HG03108 (cell line): ENCODE measurements around the gene SNX30.
A peak's percentile ranks its signal among the peaks of the same experiment; 100 is the strongest.

Source experiments
- ATAC-seq: cut with Tn5 transposase; IDR thresholded peaks from one replicate; pipeline ENCODE4 v1.9.1; 2021; ENCODE audit warnings: moderate library complexity; ENCODE audit not compliant: unreplicated experiment

The SNX30 gene

DNA sequence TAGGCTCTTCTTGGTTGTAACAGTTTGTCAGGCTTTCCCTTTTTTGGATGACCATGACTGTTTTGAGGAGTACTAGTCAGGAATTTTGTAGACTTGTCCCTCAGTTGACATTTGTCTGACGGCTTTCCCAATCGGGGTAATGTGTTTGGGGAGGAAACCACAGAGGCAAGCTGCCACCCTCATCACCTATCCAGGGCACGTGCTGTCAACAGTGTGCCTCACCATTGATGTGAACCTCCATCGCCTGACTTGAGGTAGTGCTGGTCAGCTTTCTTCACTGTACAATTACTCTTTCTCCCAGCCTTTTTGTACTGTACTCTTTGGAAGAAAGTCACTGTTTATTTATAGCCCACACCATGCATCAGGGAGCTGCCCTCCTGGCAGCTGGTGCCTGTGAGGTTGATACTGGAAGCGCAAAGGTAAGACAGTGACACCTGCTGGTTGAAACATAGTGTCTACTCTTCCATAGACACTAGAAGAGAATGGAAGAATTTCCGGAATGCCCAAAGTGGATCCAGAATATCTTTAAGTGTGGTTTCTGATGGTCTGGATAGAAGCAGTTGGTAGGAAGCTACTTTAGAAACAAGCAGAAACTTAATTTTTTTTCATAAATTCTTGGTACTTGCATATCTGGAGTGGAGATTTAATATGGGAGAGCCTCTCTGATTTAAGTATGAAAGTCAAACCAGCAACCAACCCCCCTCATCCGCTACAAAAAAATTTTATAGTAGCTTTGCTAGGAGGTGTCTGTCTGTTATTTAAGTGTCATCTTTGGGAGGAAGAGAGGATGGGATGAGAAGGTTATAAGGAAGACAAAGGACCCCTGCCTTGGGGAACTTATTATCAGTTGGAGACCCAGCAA is 69.3 kb downstream of the SNX30 start:
- no peak for ATAC-seq

- no peak for ATAC-seq
Observed at GRCh38 chr9:112820881-112821280, 70.3 kb downstream of the SNX30 start.

GRCh38 chr9:112822618-112823017 is 72.1 kb downstream of the SNX30 start:
- no peak for ATAC-seq

GRCh38 chr9:112823257-112823656 is 72.7 kb downstream of the SNX30 start:
- no peak for ATAC-seq

DNA sequence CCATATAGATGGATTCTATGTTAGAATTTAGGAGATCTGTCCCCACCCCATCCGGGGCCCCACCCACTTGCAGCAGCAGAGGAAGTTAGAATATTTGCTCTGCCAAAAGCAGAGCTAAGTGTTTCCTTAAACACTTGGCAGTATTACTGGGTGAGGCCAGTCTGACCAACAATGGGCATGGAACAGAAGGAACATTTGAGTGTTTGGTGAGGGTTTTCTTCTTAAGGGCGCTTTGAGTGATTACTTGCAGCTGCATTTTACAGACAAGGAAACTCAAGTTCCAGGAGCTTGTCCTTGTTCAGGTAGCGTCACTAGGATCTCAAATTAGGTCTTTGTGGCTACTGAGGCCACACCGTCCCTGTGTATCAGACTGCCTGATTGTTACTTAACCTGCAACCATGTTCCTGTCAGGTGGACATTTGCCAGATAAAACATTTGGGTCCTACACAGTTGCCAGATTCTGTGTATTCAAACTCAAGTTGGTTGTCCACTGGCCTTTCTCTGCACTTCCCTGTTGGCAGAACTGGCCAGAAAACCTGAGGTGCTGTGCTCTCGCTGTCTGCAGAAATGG is 80.8 kb downstream of the SNX30 start:
- no peak for ATAC-seq

DNA sequence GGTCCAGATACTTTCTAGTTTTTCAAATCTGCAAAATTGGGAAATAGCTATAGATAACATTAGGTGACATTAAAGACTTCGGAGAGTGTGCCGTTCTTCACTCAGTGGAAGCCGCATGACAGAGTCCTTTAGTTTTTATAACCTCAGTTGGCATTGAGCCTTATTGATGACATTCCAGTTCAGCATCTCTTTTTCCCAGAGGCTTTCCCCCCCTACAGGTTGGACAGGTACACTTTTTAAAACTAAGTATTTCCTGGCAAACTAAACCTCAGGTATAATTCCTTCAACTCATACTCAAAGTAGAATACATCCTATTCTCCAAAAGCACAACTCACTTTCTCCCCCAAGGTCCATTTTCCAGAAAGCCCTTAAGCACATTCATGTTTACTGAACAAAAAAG is 81.4 kb downstream of the SNX30 start:
- ATAC-seq, result no peak

GRCh38 chr9:112833081-112833480 is 82.5 kb downstream of the SNX30 start:
- ATAC-seq, result no peak

GRCh38 chr9:112836394-112836793 is 85.8 kb downstream of the SNX30 start:
- ATAC-seq, result no peak

DNA sequence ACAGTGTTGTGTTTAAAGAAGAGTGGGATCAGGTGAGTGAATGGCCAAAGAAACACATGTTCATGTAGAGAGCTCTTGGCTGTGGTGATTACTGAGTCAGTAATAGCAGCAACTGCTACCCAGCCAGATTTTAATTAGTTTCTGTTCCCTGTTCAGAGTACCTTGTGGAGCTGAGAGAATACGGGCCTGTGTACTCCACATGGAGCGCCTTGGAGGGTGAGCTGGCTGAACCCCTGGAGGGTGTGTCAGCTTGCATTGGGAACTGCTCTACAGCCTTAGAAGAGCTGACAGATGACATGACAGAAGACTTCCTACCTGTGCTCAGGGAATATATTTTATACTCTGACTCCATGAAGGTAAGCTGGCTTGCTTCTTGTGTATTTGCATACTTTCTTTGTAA is 87.8 kb downstream of the SNX30 start:
- no peak for ATAC-seq

- ATAC-seq, result no peak
Observed at GRCh38 chr9:112839331-112839730, 88.8 kb downstream of the SNX30 start.

DNA sequence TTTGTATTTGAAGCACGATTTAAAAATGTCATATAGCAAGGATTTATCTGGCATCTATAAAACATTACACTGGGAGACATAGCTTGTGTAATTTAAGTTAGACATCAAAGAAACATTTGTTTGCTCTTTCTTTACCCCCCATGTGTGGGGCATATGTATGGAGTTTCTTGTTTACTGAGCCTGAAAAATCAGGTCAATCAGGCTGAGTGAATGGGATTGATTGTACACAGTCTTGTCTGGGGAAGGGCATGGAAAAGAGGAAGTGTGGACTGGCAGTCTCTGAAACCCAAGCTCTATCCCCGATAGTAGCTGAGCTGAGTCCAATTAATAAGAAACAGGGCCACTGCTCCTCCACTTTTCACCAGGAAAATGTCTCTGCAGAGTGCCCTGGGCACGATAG is 90.7 kb downstream of the SNX30 start:
- no peak for ATAC-seq

GRCh38 chr9:112842555-112842954 is 92.0 kb downstream of the SNX30 start:
- ATAC-seq, result no peak

DNA sequence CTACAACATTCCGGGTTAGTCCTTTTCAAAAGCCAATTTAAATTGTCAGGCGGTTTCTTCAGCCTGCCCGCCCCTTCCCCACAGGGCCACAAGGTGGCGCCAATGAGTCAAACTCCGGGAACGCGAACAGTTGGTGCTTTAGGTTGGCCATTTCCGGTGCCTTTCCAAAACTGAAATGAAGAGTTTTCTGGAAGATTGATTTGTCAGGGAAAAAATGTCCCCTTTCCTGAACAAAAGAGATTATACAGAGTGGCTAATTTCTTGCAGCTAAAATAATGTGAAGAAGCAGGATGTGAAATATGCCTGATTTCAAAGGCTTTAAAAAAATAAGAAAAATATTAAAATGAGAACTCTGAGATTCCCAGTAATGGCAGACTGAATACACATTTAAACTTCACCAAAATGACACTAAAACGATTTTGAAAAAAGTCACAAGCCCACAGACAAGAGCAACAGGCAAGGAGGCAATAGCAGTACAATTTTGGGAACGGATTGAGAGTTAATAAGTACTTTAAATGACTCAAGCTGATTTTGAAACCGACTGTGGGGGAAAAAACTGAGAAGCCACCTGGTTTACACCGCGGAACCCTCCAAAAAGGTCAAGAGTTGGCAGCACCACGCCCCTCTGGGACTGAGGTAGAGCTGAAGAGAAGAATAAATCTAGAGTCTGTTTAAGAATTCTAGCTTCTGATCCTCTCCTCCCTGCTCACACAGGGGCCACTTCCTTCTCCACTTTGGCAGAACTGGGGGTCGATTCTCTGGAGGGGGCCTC is 94.4 kb downstream of the SNX30 start:
- peak; percentile 79 for ATAC-seq

DNA sequence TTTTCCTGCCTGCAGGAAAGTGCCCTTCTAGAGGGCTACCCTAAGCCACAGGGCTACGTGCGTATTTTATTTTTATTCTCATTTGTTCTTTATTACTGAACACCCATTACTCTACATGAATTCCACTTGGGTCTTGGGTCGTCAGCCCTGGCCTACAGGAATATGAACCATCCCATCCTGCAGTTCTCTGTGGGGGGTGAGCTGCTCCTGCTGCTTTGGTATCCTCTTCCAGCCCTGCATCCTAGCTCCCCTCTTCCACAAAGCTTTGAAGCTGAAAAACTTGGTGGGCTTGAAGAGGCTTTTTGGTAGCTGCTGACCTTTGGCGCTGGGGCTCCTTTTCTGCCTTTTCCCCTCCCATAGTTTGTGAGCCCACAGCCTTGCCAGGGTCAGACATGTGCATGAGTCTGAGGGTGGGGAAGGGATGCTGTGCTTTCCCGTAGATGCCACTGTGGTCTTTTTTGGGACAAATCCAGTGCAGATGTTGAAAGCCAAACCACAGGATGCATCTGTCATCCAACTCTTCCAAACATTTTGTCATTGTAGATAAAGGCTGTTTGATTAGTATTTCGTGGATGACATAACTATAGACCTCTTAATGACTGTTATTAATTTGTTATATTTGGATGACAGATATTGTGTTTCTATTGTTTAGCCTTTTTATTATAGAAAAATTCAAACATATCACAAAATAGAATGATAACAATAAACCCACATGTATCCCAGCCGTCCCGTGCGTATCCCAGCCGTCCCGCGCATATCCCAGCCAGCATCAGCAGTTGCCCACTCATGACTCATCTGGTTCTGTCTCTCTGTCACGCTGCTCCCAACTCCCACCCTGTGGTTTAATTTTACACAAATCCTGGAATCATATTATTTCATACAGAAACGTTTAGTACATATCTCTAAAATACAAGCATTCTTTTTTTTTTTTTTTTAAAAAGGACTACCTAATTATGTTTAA is 96.2 kb downstream of the SNX30 start:
- no peak for ATAC-seq

- ATAC-seq, result no peak
Observed at GRCh38 chr9:112848316-112849151, 98.0 kb downstream of the SNX30 start.

GRCh38 chr9:112849363-112849922 is 98.9 kb downstream of the SNX30 start:
- ATAC-seq, result no peak

GRCh38 chr9:112850840-112851239 is 100.3 kb downstream of the SNX30 start:
- no peak for ATAC-seq

- no peak for ATAC-seq
Observed at GRCh38 chr9:112852741-112853504, 102.4 kb downstream of the SNX30 start.
